HepG2 (cell line): ENCODE results near the gene LAMC1. TPM values are rescaled to one million over a fixed set of nuclear protein-coding genes. Genes with fewer than 3 reads are reported as not detected.

Experiments used
- polyA plus RNA-seq, 8 experiments: library from polyadenylated mRNA; depleted of rRNA in 3 of 8; stranded (reverse) in 7 of 8; unstranded in 1 of 8; fragments of >200 nt; fragmentation: Illumina TruSeq in 4 of 8; extraction: Trizol in 4 of 8; gene quantifications; 2 replicates each; pipeline versions ENCODE4 v1.2.1 to v1.2.3, GENCODE V29; 2011 to 2016; ENCODE audit warnings: low read depth in 4 of 8, missing spikeins in 1 of 8, mixed read lengths in 1 of 8; ENCODE audit not compliant: insufficient read depth in 1 of 8
- small RNA-seq, 3 experiments: library from RNA; depleted of rRNA; stranded (forward); fragments of <200 nt; gene quantifications; one replicate each; pipeline ENCODE3, GENCODE V24; 2012; ENCODE audit warnings: low read depth in 2 of 3, low replicate concordance in 1 of 3; ENCODE audit not compliant: insufficient read length in 3 of 3, insufficient read depth in 2 of 3
- total RNA-seq, 5 experiments: library from RNA; depleted of rRNA; stranded (reverse); fragments of >200 nt; fragmentation: Illumina TruSeq; extraction: Trizol; gene quantifications; 2 replicates each; pipeline ENCODE4 v1.2.3, GENCODE V29; 2016; ENCODE audit warnings: low read depth in 1 of 5

Gene LAMC1
- total and polyA plus RNA-seq, 2 of the 13 experiments (the other 11 are each of a cell fraction or from before 2014, with no cell fraction given): 58.5 to 137 TPM

Small RNA genes within 50 kb of the gene (small RNA-seq; reads per million reads assigned to genes)
- 0 to 1.9 (median 0) reads per million in 3 experiments for gene RNU6-41P

Other genes starting within 250 kb of the LAMC1 start
- 0.04 TPM in 1 of 2 replicates, not detected in the other for gene NPL, start 233.6 kb upstream of the LAMC1 start, total RNA-seq (2016; rRNA removed; fragmentation: Illumina TruSeq; extraction: Trizol)
- 0.03 and 0.07 TPM in 2 replicates for gene NPL, start 233.6 kb upstream of the LAMC1 start, polyA plus RNA-seq (2011; rRNA removed)
- 211 and 292 TPM in 2 replicates for gene DHX9, start 184.1 kb upstream of the LAMC1 start, total RNA-seq (2016; rRNA removed; fragmentation: Illumina TruSeq; extraction: Trizol)
- 73.0 and 84.8 TPM in 2 replicates for gene DHX9, start 184.1 kb upstream of the LAMC1 start, polyA plus RNA-seq (2011; rRNA removed)
- gene SHCBP1L, start 70.3 kb upstream of the LAMC1 start, total RNA-seq (2016; rRNA removed; fragmentation: Illumina TruSeq; extraction: Trizol): not detected in 2 replicates
- gene SHCBP1L, start 70.3 kb upstream of the LAMC1 start, polyA plus RNA-seq (2011; rRNA removed): not detected in 2 replicates
- gene LAMC2, start 162.8 kb downstream of the LAMC1 start, total RNA-seq (2016; rRNA removed; fragmentation: Illumina TruSeq; extraction: Trizol): not detected in 2 replicates
- 0.01 and 0.03 TPM in 2 replicates for gene LAMC2, start 162.8 kb downstream of the LAMC1 start, polyA plus RNA-seq (2011; rRNA removed)